GM13976 (cell line): ENCODE results near the gene SLC26A8.

Experiments used
- DNase-seq: peaks from one replicate; pipeline ENCODE4 v3.0.0; 2012; ENCODE audit warnings: low spot score
- CTCF ChIP-seq: IDR thresholded peaks from 2 replicates; pipeline ENCODE4 v1.5.1; 2012; ENCODE audit warnings: borderline replicate concordance, mild to moderate bottlenecking; ENCODE audit not compliant: insufficient read depth; ENCODE audit errors: extremely low read depth, missing control alignments, control extremely low read depth
- in situ Hi-C: fragments of 300-500 bp; cut with MboI; formaldehyde crosslinking; loops from one replicate; pipeline ENCODE4 v1.12.0; 2022; ENCODE audit warnings: low sequenced_read_pairs, mixed read lengths, inconsistent platforms; ENCODE audit not compliant: unreplicated experiment

SLC26A8 gene

GRCh38 chr6:36025260-36025931, 955 bp upstream of the SLC26A8 start:
- no peak for TF ChIP-seq CTCF
- in situ Hi-C loops = loop anchor here (5.0 to 10.0 kb wide), 2 partner anchors 72 to 179 kb away; no protein-coding TSS in a partner anchor
- no peak for DNase-seq

- DNase-seq = no peak
- in situ Hi-C loops = loop anchor here (10.0 kb wide), 1 partner anchor 185 kb away; no protein-coding TSS in a partner anchor
Observed at GRCh38 chr6:36020154-36020553, 4.3 kb downstream of the SLC26A8 start.

GRCh38 chr6:36019167-36019566, 5.3 kb downstream of the SLC26A8 start:
- no peak for DNase-seq
- TF ChIP-seq CTCF = no peak
- in situ Hi-C loops = no loop called here

More at GRCh38 chr6:36020154-36020553, 4.3 kb downstream of the SLC26A8 start:
- no peak for TF ChIP-seq CTCF

- DNase-seq = no peak
- no peak for TF ChIP-seq CTCF
- in situ Hi-C loops = no loop called here
Observed at GRCh38 chr6:36018339-36018738, 6.1 kb downstream of the SLC26A8 start.

- in situ Hi-C loops = no loop called here
- DNase-seq = no peak
- no peak for TF ChIP-seq CTCF
Observed at GRCh38 chr6:36015666-36016065, 8.8 kb downstream of the SLC26A8 start.

- no peak for TF ChIP-seq CTCF
- DNase-seq = no peak
- in situ Hi-C loops = no loop called here
Observed at GRCh38 chr6:36000451-36000850, 24.0 kb downstream of the SLC26A8 start.
